Measurements from ENCODE around the gene ZGRF1.

- no peak for TF ChIP-seq POLR2A (IDR thresholded peaks at IDR 0.05; ENCODE audit: low read length)
- no peak for TF ChIP-seq GATA1 (IDR thresholded peaks at IDR 0.05; ENCODE audit: low read depth, low read length)
These were observed 13.6 kb upstream of the ZGRF1 start for GRCh38 chr4:112650332-112650731.
